GM18508 (cell line): ENCODE results near the gene TNNC1.

Source experiments
- ATAC-seq: cut with Tn5 transposase; IDR thresholded peaks from one replicate; pipeline ENCODE4 v1.9.1; 2021; ENCODE audit warnings: moderate number of reproducible peaks; ENCODE audit not compliant: insufficient read depth, unreplicated experiment

The TNNC1 gene

DNA sequence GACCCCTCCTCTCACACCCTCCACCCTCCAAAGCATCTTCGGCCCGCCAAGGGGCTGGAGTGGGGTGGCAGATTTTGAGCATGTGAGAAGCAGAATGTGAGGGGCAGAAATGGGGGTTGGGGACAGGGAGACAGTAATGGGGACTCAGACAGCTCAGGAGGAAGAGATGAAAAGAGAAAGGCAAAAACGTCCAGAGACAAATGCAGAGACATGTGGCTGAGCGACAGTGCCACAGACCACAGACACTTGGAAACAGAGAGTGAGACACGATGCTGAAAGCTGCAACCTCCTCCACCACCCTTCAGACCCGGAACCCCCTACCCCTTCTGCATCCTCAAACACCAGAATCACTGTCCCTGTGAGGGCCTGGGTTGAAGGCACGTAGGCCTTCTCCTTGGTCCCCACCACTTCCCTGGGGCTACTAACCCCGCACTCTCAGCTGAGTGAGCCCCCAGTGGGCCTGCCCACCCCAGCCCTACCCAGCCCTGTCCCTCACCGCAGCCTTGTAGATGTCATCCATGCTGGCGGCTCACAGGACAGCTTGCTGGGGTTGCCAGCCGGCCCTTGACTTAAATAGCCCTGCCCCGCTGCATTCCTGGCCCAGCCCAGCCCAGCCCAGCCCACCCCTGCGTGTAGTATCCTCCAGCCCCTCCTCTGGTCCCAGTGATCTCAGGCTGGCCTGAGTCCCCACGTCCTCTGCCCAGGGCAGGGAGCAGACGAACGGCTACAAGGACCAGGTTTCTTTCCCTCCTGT, at the start of gene TNNC1:
TNNC1 (minus strand) TSS at position 546 of the 754 bp plus-strand sequence; CDS start at position 520, 26 bp downstream.
- no peak for ATAC-seq

DNA sequence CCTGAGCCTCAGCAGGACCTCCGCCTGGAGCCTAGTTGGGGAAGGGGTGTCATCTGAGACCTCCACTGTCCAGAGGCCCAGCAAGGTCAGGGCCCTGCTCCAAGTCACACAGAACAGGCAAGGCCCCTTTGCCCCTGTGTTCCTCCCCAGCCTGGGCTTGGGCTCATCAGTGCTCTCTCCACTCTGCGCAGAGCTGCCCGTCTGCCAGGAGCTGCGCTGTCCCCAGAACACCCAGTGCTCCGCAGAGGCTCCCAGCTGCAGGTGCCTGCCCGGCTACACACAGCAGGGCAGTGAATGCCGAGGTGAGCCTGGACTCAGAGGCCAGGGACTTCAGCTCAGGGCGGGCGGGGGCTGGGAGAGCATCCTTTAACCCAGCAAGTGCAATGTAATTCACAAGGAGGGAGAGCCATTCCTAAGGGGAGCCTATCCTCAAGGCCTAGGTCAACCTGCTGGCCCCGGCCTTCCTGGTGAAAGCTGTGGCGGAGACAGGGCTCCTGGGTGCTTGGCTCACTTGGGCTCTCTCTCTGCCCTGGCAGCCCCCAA, 49.0 kb upstream of the TNNC1 start:
- ATAC-seq = no peak

DNA sequence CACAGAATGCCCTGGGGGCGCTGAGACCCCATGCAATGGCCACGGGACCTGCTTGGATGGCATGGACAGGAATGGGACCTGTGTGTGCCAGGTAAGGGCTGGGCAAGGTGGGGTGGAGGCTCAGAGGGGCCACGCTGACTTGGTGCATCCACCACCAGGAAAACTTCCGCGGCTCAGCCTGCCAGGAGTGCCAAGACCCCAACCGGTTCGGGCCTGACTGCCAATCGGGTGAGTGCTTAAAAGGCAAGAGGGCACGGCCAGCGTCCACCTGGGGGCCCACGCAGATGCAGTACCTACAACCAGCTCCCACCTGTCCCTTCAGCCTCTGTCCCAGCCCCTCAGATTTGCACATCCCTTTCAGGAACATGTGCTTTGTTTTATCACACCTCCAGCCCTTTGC, 48.2 kb upstream of the TNNC1 start:
- no peak for ATAC-seq

DNA sequence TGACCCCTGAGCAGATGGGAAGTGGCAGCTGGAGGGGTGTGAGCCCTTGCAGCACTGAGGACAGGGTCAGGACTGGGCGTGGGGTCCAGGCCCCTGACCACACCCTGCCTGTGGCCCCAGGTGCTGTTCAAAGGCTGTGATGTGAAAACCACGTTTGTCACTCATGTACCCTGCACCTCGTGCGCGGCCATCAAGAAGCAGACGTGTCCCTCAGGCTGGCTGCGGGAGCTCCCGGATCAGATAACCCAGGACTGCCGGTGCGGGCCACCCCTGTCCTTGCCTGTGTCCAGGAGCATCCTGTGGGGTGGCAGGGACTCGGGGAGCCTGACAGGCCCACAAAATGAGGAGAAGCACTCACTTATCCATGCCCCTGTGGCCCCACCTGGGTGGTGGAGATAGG, 47.2 kb upstream of the TNNC1 start:
- no peak for ATAC-seq

- ATAC-seq = no peak
Measured at GRCh38 chr3:52498137-52499054, 44.6 kb upstream of the TNNC1 start.

DNA sequence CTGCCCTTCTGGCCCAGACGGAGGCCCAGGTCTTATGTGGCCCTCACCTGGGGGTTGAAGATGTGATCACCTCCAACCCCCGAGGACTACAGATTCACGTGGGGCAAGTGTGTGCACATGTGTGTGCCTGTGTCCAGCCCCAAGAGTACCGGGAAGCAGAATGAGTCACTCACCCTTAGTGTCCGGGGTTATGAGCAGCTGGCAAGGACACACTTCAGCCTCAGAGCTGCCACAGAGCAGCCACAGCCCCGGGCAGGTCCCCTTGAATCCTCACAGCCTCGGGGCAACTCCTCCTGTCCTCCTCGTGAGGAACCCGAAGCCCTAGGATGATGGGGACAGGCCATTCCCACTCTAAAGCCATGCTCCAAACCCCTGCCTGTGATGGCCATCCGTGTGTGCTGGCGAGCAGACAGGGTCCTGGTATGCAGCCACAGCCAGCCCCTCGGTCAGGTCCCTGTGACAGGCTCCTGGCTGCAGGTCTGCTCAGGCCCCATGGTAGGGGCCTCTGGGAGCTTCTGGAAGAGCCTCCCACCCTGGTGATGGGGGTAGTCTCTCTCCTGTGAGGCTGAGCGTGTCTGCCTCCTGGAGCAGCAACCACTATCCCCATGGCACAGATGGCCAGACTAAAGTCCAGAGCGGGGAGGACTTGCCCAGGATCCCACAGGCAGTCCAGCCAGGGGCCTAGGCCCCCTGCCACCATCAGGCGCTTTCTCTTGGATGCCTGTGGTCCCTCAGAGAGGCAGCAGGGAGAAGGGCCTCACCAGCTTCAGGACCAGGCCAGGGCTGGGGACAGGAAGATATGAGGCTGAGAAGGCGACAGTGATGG, 42.1 kb upstream of the TNNC1 start:
- ATAC-seq = no peak

- ATAC-seq = no peak
Measured at GRCh38 chr3:52494886-52495495, 41.1 kb upstream of the TNNC1 start, which contains the start of gene STAB1. Gene STAB1, plus strand, starts transcription at chr3:52495338. Its CDS starts 76 bp downstream, at chr3:52495414.

- no peak for ATAC-seq
Measured at GRCh38 chr3:52494445-52494844, 40.6 kb upstream of the TNNC1 start.

GRCh38 chr3:52493232-52494017, 39.6 kb upstream of the TNNC1 start:
- ATAC-seq = no peak

DNA sequence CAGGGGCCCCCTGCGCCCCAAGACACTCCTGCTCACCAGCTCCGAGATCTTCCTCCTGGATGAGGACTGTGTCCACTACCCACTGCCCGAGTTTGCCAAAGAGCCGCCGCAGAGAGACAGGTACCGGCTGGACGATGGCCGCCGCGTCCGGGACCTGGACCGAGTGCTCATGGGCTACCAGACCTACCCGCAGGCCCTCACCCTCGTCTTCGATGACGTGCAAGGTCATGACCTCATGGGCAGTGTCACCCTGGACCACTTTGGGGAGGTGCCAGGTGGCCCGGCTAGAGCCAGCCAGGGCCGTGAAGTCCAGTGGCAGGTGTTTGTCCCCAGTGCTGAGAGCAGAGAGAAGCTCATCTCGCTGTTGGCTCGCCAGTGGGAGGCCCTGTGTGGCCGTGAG, 38.2 kb upstream of the TNNC1 start:
- ATAC-seq = no peak

DNA sequence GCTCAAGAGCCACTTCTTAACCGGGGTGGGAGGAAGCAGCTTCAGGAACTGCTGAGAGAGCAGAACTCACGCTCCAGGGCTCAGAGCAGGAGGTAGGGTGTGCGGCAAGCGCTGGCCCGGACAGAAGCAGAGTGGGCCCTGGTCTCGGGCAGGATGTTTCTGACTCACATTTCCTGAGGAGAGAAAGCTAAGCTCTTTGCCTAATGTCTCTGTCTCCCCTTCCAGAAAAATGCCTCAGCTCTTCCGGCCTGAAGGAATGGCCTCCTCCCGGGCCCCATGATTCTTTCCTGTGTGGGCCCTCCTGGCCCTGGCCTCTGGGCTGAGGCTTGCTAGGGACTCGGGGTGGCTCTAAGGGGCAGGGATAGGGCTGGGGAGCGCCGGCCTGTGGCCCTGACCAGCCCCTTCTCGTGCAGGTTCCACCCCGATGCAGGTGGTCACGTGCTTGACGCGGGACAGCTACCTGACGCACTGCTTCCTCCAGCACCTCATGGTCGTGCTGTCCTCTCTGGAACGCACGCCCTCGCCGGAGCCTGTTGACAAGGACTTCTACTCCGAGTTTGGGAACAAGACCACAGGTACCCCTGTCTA, 37.2 kb upstream of the TNNC1 start:
- no peak for ATAC-seq

GRCh38 chr3:52490035-52490938, 36.4 kb upstream of the TNNC1 start:
- ATAC-seq = no peak

DNA sequence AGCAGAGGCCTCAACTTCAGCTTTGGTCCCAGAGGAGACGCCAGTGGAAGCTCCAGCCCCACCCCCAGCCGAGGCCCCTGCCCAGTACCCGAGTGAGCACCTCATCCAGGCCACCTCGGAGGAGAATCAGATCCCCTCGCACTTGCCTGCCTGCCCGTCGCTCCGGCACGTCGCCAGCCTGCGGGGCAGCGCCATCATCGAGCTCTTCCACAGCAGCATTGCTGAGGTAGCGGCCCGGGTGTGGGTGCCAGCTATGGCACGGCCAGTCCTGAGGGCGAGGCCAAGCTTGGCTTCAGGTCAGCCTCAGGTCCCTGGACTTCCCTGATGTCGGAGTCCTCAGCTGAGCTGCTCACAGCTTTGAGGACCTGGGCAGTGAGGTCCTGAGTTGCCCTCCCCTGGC, 35.6 kb upstream of the TNNC1 start:
- ATAC-seq = no peak

- ATAC-seq = no peak
Measured at GRCh38 chr3:52488746-52489145, 34.9 kb upstream of the TNNC1 start.

- ATAC-seq = no peak
Measured at GRCh38 chr3:52487788-52488691, 34.2 kb upstream of the TNNC1 start.

- no peak for ATAC-seq
Measured at GRCh38 chr3:52487050-52487787, 33.4 kb upstream of the TNNC1 start.
